Liver (tissue), 9 donors: Measurements from ENCODE around the gene PTCD2. TPM values are rescaled to one million over a fixed set of nuclear protein-coding genes. Genes with fewer than 3 reads are reported as not detected.

ENCODE experiments used
- DNase-seq: peaks from one replicate; pipeline ENCODE4 v3.0.0-alpha.2; 2017; ENCODE audit warnings: low spot score
- H3K27ac ChIP-seq, 2 donors: one replicate each; pipeline ENCODE4 v1.7.0; 2013; ENCODE audit warnings: inconsistent platforms in 2 of 2, low read length in 2 of 2, control low read depth in 1 of 2, low read depth in 1 of 2, mild to moderate bottlenecking in 1 of 2
- H3K27me3 ChIP-seq, 4 donors: one replicate each; pipeline versions ENCODE4 v1.6.1 to v1.7.0; 2013; ENCODE audit warnings: low read length in 3 of 4, inconsistent platforms in 1 of 4, mild to moderate bottlenecking in 1 of 4, moderate library complexity in 1 of 4; ENCODE audit not compliant: control insufficient read depth in 4 of 4, insufficient read depth in 4 of 4
- H3K36me3 ChIP-seq, 4 donors: one replicate each; pipeline versions ENCODE4 v1.6.1 to v1.7.0; 2013; ENCODE audit warnings: low read length in 3 of 4, mild to moderate bottlenecking in 3 of 4, low read depth in 1 of 4, moderate library complexity in 1 of 4; ENCODE audit not compliant: control insufficient read depth in 4 of 4, insufficient read depth in 3 of 4
- H3K4me1 ChIP-seq, 4 donors: one replicate each; pipeline versions ENCODE4 v1.6.1 to v1.7.0; 2013; ENCODE audit warnings: low read length in 3 of 4, mild to moderate bottlenecking in 3 of 4, moderate library complexity in 1 of 4; ENCODE audit not compliant: control insufficient read depth in 4 of 4, insufficient read depth in 4 of 4
- H3K4me3 ChIP-seq, 3 donors: one replicate each; pipeline versions ENCODE4 v1.6.1 to v1.7.0; 2013; ENCODE audit warnings: low read length in 3 of 3, control low read depth in 1 of 3, low read depth in 1 of 3, mild to moderate bottlenecking in 1 of 3
- H3K9ac ChIP-seq, 2 donors: one replicate each; pipeline ENCODE4 v1.7.0; 2013; ENCODE audit warnings: low read length in 2 of 2, mild to moderate bottlenecking in 2 of 2, moderate library complexity in 2 of 2, control low read depth in 1 of 2, low read depth in 1 of 2
- H3K9me3 ChIP-seq, 4 donors: one replicate each; pipeline versions ENCODE4 v1.6.1 to v1.7.0; 2013; ENCODE audit warnings: low read length in 3 of 4; ENCODE audit not compliant: control insufficient read depth in 4 of 4
- ATF3 ChIP-seq: IDR thresholded peaks from 2 replicates; pipeline ENCODE4 v1.6.1; 2016; ENCODE audit warnings: antibody characterized with exemption
- CTCF ChIP-seq: fragments of 150-350 bp; IDR thresholded peaks from 2 replicates; pipeline ENCODE4 v1.5.1; 2017; ENCODE audit warnings: improper control_type of control experiment, low read depth, low read length; ENCODE audit not compliant: missing input control
- EGR1 ChIP-seq, 2 donors: IDR thresholded peaks; 2 replicates each; pipeline ENCODE4 v1.6.1; 2016 to 2018; ENCODE audit warnings: antibody characterized with exemption in 2 of 2, low read depth in 2 of 2
- FOXA1 ChIP-seq: IDR thresholded peaks from 2 replicates; pipeline ENCODE4 v1.6.1; 2016; ENCODE audit warnings: antibody characterized with exemption
- GABPA ChIP-seq, 2 donors: IDR thresholded peaks in 1 of 2; conservative IDR thresholded peaks in 1 of 2; 2 replicates each; pipeline ENCODE4 v1.6.1; 2016; ENCODE audit warnings: antibody characterized with exemption in 2 of 2, mild to moderate bottlenecking in 1 of 2, moderate library complexity in 1 of 2
- HNF4A ChIP-seq, 2 donors: conservative IDR thresholded peaks; 2 replicates each; pipeline ENCODE4 v1.6.1; 2016; ENCODE audit warnings: antibody characterized with exemption in 2 of 2, mild to moderate bottlenecking in 2 of 2
- JUND ChIP-seq, 2 donors: IDR thresholded peaks; 2 replicates each; pipeline ENCODE4 v1.6.1; 2016; ENCODE audit warnings: antibody characterized with exemption in 2 of 2
- MAX ChIP-seq: IDR thresholded peaks from 2 replicates; pipeline ENCODE4 v1.6.1; 2016; ENCODE audit warnings: antibody characterized with exemption
- NR2F2 ChIP-seq: IDR thresholded peaks from 2 replicates; pipeline ENCODE4 v1.6.1; 2016; ENCODE audit warnings: antibody characterized with exemption
- RAD21 ChIP-seq, 2 donors: IDR thresholded peaks; 2 replicates each; pipeline ENCODE4 v1.6.1; 2016; ENCODE audit warnings: antibody characterized with exemption in 2 of 2, mild to moderate bottlenecking in 2 of 2
- REST ChIP-seq: IDR thresholded peaks from 2 replicates; pipeline ENCODE4 v1.6.1; 2016; ENCODE audit warnings: antibody characterized with exemption, mild to moderate bottlenecking
- RXRA ChIP-seq, 2 donors: IDR thresholded peaks; 2 replicates each; pipeline ENCODE4 v1.6.1; 2017 to 2018; ENCODE audit warnings: antibody characterized with exemption in 2 of 2, mild to moderate bottlenecking in 1 of 2
- SP1 ChIP-seq: IDR thresholded peaks from 2 replicates; pipeline ENCODE4 v1.6.1; 2018; ENCODE audit warnings: antibody characterized with exemption, mild to moderate bottlenecking
- TAF1 ChIP-seq: conservative IDR thresholded peaks from 2 replicates; pipeline ENCODE4 v1.6.1; 2016; ENCODE audit warnings: antibody characterized with exemption, mild to moderate bottlenecking
- YY1 ChIP-seq: IDR thresholded peaks from 2 replicates; pipeline ENCODE4 v1.6.1; 2016; ENCODE audit warnings: antibody characterized with exemption, mild to moderate bottlenecking
- ZBTB33 ChIP-seq: IDR thresholded peaks from 2 replicates; pipeline ENCODE4 v1.6.1; 2016; ENCODE audit warnings: antibody characterized with exemption
- WGBS: extraction: QIAGEN DNeasy Blood & Tissue Kit; methylation state at CpG from one replicate; pipeline ENCODE4 v1.1.7; 2013; 5-methylcytosine and 5-hydroxymethylcytosine counted together
- polyA plus RNA-seq, 2 donors: library from polyadenylated mRNA; stranded (reverse) in 1 of 2; unstranded in 1 of 2; fragments of 200-250 nt in 1 of 2; fragments of >200 nt in 1 of 2; fragmentation: Nextera tagmentation in 1 of 2; extraction: Ambion mirVana in 1 of 2; gene quantifications; one replicate each; pipeline versions ENCODE4 v1.2.1 to v1.2.3, GENCODE V29; 2013 to 2015
- total RNA-seq, 2 donors: library from RNA; depleted of rRNA; stranded (reverse); fragments of >200 nt; gene quantifications; one replicate each; pipeline ENCODE4 v1.2.3, GENCODE V29; 2014
- donor health status: healthy.
- donor health status: healthy.
- donor health status: healthy.
- donor health status: healthy.
- donor health status: healthy.

Gene PTCD2
- total and polyA plus RNA-seq, 4 donors: 4.4 to 5.9 (median 5.2) TPM

GRCh38 chr5:72387985-72388384, 67.8 kb downstream of the PTCD2 start:
- TF ChIP-seq SP1: no peak
- TF ChIP-seq MAX: no peak
- TF ChIP-seq TAF1: no peak
- TF ChIP-seq ATF3: no peak
- no peak for TF ChIP-seq GABPA (IDR thresholded peaks at IDR 0.05 in 1 of 2, conservative IDR thresholded peaks at IDR 0.05 in 1 of 2)
- no peak overlapping the region for H3K4me3 ChIP-seq
- H3K36me3 ChIP-seq: no peaks in the 10 kb centered on the region
- 59% methylated on average over 3 of the region's 3 CpGs for WGBS
- no peak overlapping the region for H3K9ac ChIP-seq
- no peak for DNase-seq
- no peaks in the 10 kb centered on the region for H3K4me1 ChIP-seq
- H3K27me3 ChIP-seq: no peaks in the 10 kb centered on the region
- H3K27ac ChIP-seq: no peak overlapping the region
- H3K9me3 ChIP-seq: no peaks in the 10 kb centered on the region

- no peak for DNase-seq
- H3K36me3 ChIP-seq: no peaks in the 10 kb centered on the region
- WGBS: 93% methylated on average over 8 of the region's 8 CpGs
- TF ChIP-seq JUND (IDR thresholded peaks at IDR 0.05) (no peak), YY1 (no peak), TAF1 (no peak), RXRA (IDR thresholded peaks at IDR 0.05) (no peak), REST (no peak), RAD21 (IDR thresholded peaks at IDR 0.05) (no peak), GABPA (IDR thresholded peaks at IDR 0.05 in 1 of 2, conservative IDR thresholded peaks at IDR 0.05 in 1 of 2) (no peak), CTCF (no peak), SP1 (no peak), NR2F2 (no peak), FOXA1 (no peak), HNF4A (conservative IDR thresholded peaks at IDR 0.05) (no peak), ZBTB33 (no peak), EGR1 (IDR thresholded peaks at IDR 0.05; ENCODE audit: low read depth in 2 of 2) (no peak)
- H3K27me3 ChIP-seq: no peaks in the 10 kb centered on the region
- no peak overlapping the region for H3K27ac ChIP-seq
- no peaks in the 10 kb centered on the region for H3K9me3 ChIP-seq
- H3K9ac ChIP-seq: no peak overlapping the region
- H3K4me3 ChIP-seq: no peak overlapping the region
- H3K4me1 ChIP-seq: no peaks in the 10 kb centered on the region
Observed at GRCh38 chr5:72388646-72389045, 68.5 kb downstream of the PTCD2 start.
